Kidney epithelial cell (primary cell): ENCODE measurements around the gene THRAP3. TPM values are rescaled to one million over a fixed set of nuclear protein-coding genes. Genes with fewer than 3 reads are reported as not detected.

Source experiments
- DNase-seq: peaks from one replicate; pipeline ENCODE4 v3.0.0-alpha.2; 2010; ENCODE audit warnings: low read depth
- H3K27me3 ChIP-seq: 2 replicates; pipeline ENCODE4 v1.6.0; 2011; ENCODE audit warnings: low read length; ENCODE audit not compliant: control insufficient read depth, insufficient read depth
- H3K36me3 ChIP-seq: 2 replicates; pipeline ENCODE4 v1.5.1; 2011; ENCODE audit warnings: low read length; ENCODE audit not compliant: control insufficient read depth, insufficient read depth
- H3K4me3 ChIP-seq: 2 replicates; pipeline ENCODE4 v1.5.1; 2011; ENCODE audit warnings: low read depth, mild to moderate bottlenecking, control low read depth, low read length
- CTCF ChIP-seq: IDR thresholded peaks from 2 replicates; pipeline ENCODE4 v1.5.1; 2011; ENCODE audit warnings: mild to moderate bottlenecking, moderate library complexity, low read length, control low read depth, inconsistent platforms; ENCODE audit not compliant: insufficient read depth, poor library complexity, severe bottlenecking
- total RNA-seq: library from RNA; depleted of rRNA; stranded (reverse); fragments of >200 nt; gene quantifications from 2 replicates; pipeline ENCODE4 v1.2.3, GENCODE V29; 2015

THRAP3 gene
- total RNA-seq, 1 donor from 2014 or later = 105 TPM

GRCh38 chr1:36324353-36324703, 100.1 kb downstream of the THRAP3 start:
- Histone ChIP-seq H3K36me3 (no peaks in the 10 kb centered on the region), H3K27me3 (no peaks in the 10 kb centered on the region), H3K4me3 (no peak overlapping the region)
- DNase-seq = no peak
- TF ChIP-seq CTCF = no peak

- no peak for DNase-seq
- TF ChIP-seq CTCF = no peak
- Histone ChIP-seq H3K27me3 (no peaks in the 10 kb centered on the region), H3K36me3 (no peaks in the 10 kb centered on the region), H3K4me3 (no peak overlapping the region)
Measured at GRCh38 chr1:36326499-36326898, 102.3 kb downstream of the THRAP3 start.

- no peak for DNase-seq
Measured at GRCh38 chr1:36327421-36328087, 103.3 kb downstream of the THRAP3 start.

GRCh38 chr1:36328088-36328480, 103.8 kb downstream of the THRAP3 start:
- Histone ChIP-seq H3K27me3 (no peaks in the 10 kb centered on the region), H3K36me3 (no peaks in the 10 kb centered on the region), H3K4me3 (no peak overlapping the region)
- no peak for DNase-seq
- no peak for TF ChIP-seq CTCF

More at GRCh38 chr1:36327421-36328087, 103.3 kb downstream of the THRAP3 start:
- Histone ChIP-seq H3K36me3 (no peaks in the 10 kb centered on the region), H3K27me3 (no peaks in the 10 kb centered on the region), H3K4me3 (no peak overlapping the region)
- TF ChIP-seq CTCF = no peak

GRCh38 chr1:36328713-36329112, 104.5 kb downstream of the THRAP3 start:
- TF ChIP-seq CTCF = no peak
- DNase-seq = no peak
- no peaks in the 10 kb centered on the region for H3K36me3 ChIP-seq
- no peaks in the 10 kb centered on the region for H3K27me3 ChIP-seq
- H3K4me3 ChIP-seq = no peak overlapping the region

- no peaks in the 10 kb centered on the region for H3K27me3 ChIP-seq
- no peak for TF ChIP-seq CTCF
- no peak for DNase-seq
- no peak overlapping the region for H3K4me3 ChIP-seq
- H3K36me3 ChIP-seq = no peaks in the 10 kb centered on the region
Measured at GRCh38 chr1:36329817-36330216, 105.6 kb downstream of the THRAP3 start.
